H1 (cell line): Measurements from ENCODE around the gene SGMS1. TPM values are rescaled to one million over a fixed set of nuclear protein-coding genes. Genes with fewer than 3 reads are reported as not detected.
A peak's percentile ranks its signal among the peaks of the same experiment; 100 is the strongest.

Experiments used
- CTCF ChIA-PET: fragments of 300-600 bp; sonication (Branson Sonifier 250); formaldehyde crosslinking; loops from one replicate; lab custom pipeline; 2021; ENCODE audit not compliant: partially characterized antibody; lab: Charles Lee
- POLR2A ChIA-PET: fragments of 300-600 bp; sonication (Branson Sonifier 250); formaldehyde crosslinking; loops from one replicate; lab custom pipeline; 2021; ENCODE audit warnings: inconsistent platforms; ENCODE audit not compliant: partially characterized antibody; lab: Charles Lee
- DNase-seq, 2 experiments: peaks; one replicate each; pipeline versions ENCODE4 v3.0.0 to v3.0.0-alpha.2; 2010 to 2022; ENCODE audit warnings: low spot score in 2 of 2, low read depth in 1 of 2, mixed read lengths in 1 of 2
- FAIRE-seq: peaks from 2 replicates; lab custom pipeline; 2011; peaks lifted over from hg19 to GRCh38; lab: Jason Lieb, UNC
- H2AFZ ChIP-seq: 2 replicates; pipeline ENCODE4 v1.8.1; 2012; ENCODE audit warnings: low read length, inconsistent platforms
- H2AK5ac ChIP-seq: 2 replicates; pipeline ENCODE4 v1.6.1; 2013; ENCODE audit warnings: low read depth, low read length
- H2BK120ac ChIP-seq: replicated peaks from 2 replicates; pipeline ENCODE3; 2013; ENCODE audit warnings: low read depth, low read length, inconsistent platforms
- H2BK12ac ChIP-seq: 2 replicates; pipeline ENCODE4 v1.6.1; 2013; ENCODE audit warnings: low read depth, low read length
- H2BK15ac ChIP-seq: 2 replicates; pipeline ENCODE4 v1.6.1; 2013; ENCODE audit warnings: low read length
- H2BK20ac ChIP-seq: 2 replicates; pipeline ENCODE4 v1.6.1; 2013; ENCODE audit warnings: low read length
- H2BK5ac ChIP-seq: 2 replicates; pipeline ENCODE4 v1.6.1; 2013; ENCODE audit warnings: low read depth, low read length
- H3K14ac ChIP-seq: 2 replicates; pipeline ENCODE4 v1.6.1; 2013; ENCODE audit warnings: inconsistent platforms; ENCODE audit not compliant: insufficient read length
- H3K18ac ChIP-seq: 2 replicates; pipeline ENCODE4 v1.6.1; 2013; ENCODE audit warnings: low read length; ENCODE audit errors: extremely low read depth
- H3K23ac ChIP-seq: 2 replicates; pipeline ENCODE4 v1.6.1; 2013; ENCODE audit warnings: inconsistent platforms; ENCODE audit not compliant: insufficient read length
- H3K23me2 ChIP-seq: 2 replicates; pipeline ENCODE4 v1.6.1; 2013; ENCODE audit warnings: low read depth, low read length
- H3K27ac ChIP-seq: 2 replicates; pipeline ENCODE4 v1.6.1; 2011; ENCODE audit warnings: low read depth, low read length, inconsistent platforms
- H3K27me3 ChIP-seq, 4 experiments: replicated peaks in 1 of 4; 1 replicate in 1 of 4; 2 replicates in 3 of 4; pipeline versions ENCODE4 v1.6.1 to v1.8.1; 2011 to 2013; ENCODE audit warnings: low read length in 3 of 4, mild to moderate bottlenecking in 3 of 4, inconsistent platforms in 2 of 4, mixed read lengths in 2 of 4, moderate library complexity in 1 of 4; ENCODE audit not compliant: control insufficient read depth in 3 of 4, insufficient read depth in 3 of 4; ENCODE audit errors: extremely low read depth in 1 of 4
- H3K36me3 ChIP-seq, 4 experiments: 2 replicates each; pipeline versions ENCODE4 v1.6.1 to v1.8.1; 2011 to 2013; ENCODE audit warnings: mild to moderate bottlenecking in 4 of 4, low read length in 3 of 4, moderate library complexity in 2 of 4, control low read depth in 1 of 4, inconsistent platforms in 1 of 4; ENCODE audit not compliant: insufficient read depth in 4 of 4, control insufficient read depth in 2 of 4
- H3K4ac ChIP-seq: replicated peaks from 2 replicates; pipeline ENCODE3; 2013; ENCODE audit warnings: low read length, low read depth, mixed read lengths, inconsistent platforms; ENCODE audit not compliant: insufficient read length
- H3K4me1 ChIP-seq, 4 experiments: replicated peaks in 1 of 4; 1 replicate in 1 of 4; 2 replicates in 3 of 4; pipeline versions ENCODE4 v1.6.1 to v1.8.1; 2011 to 2013; ENCODE audit warnings: low read length in 3 of 4, inconsistent platforms in 2 of 4, mixed read lengths in 1 of 4; ENCODE audit not compliant: insufficient read depth in 4 of 4, control insufficient read depth in 3 of 4
- H3K4me2 ChIP-seq, 2 experiments: 2 replicates each; pipeline versions ENCODE4 v1.6.1 to v1.8.1; 2011 to 2013; ENCODE audit warnings: low read depth in 2 of 2, low read length in 2 of 2, control low read depth in 1 of 2, inconsistent platforms in 1 of 2, mild to moderate bottlenecking in 1 of 2; ENCODE audit not compliant: insufficient read depth in 1 of 2
- H3K4me3 ChIP-seq, 4 experiments: fragments of 200-600, 300-600 bp in 1 of 4; sonication (generic), shearing (Covaris generic), sonication (Bioruptor Twin) in 1 of 4; 2 replicates each; pipeline versions ENCODE4 v1.5.1 to v1.8.1; 2011 to 2016; ENCODE audit warnings: low read length in 4 of 4, low read depth in 3 of 4, control low read depth in 2 of 4, inconsistent platforms in 2 of 4, mild to moderate bottlenecking in 2 of 4, mixed read lengths in 1 of 4, moderate library complexity in 1 of 4; ENCODE audit not compliant: insufficient read depth in 2 of 4; ENCODE audit errors: extremely low read depth in 1 of 4
- H3K56ac ChIP-seq: replicated peaks from 2 replicates; pipeline ENCODE3; 2013; ENCODE audit warnings: low read depth, mild to moderate bottlenecking, mixed read lengths, low read length, inconsistent platforms; ENCODE audit not compliant: insufficient read length
- H3K79me1 ChIP-seq: 2 replicates; pipeline ENCODE4 v1.6.1; 2013; ENCODE audit warnings: low read depth, low read length, control low read depth
- H3K79me2 ChIP-seq, 2 experiments: 2 replicates each; pipeline versions ENCODE4 v1.6.1 to v1.8.1; 2012 to 2013; ENCODE audit warnings: low read length in 2 of 2, mild to moderate bottlenecking in 2 of 2, inconsistent platforms in 1 of 2; ENCODE audit not compliant: insufficient read depth in 2 of 2, control insufficient read depth in 1 of 2
- H3K9ac ChIP-seq, 4 experiments: replicated peaks in 1 of 4; 1 replicate in 1 of 4; 2 replicates in 3 of 4; pipeline versions ENCODE4 v1.6.1 to v1.8.1; 2011 to 2013; ENCODE audit warnings: low read depth in 3 of 4, low read length in 3 of 4, control low read depth in 2 of 4, mild to moderate bottlenecking in 2 of 4, moderate library complexity in 2 of 4, inconsistent platforms in 1 of 4; ENCODE audit errors: extremely low read depth in 1 of 4
- H3K9me3 ChIP-seq, 2 experiments: 2 replicates each; pipeline versions ENCODE4 v1.6.1 to v1.8.1; 2012 to 2013; ENCODE audit warnings: mild to moderate bottlenecking in 2 of 2, moderate library complexity in 2 of 2, control low read depth in 1 of 2, inconsistent platforms in 1 of 2, low read depth in 1 of 2, low read length in 1 of 2, mixed read lengths in 1 of 2; ENCODE audit not compliant: insufficient read depth in 2 of 2
- H4K20me1 ChIP-seq, 2 experiments: replicated peaks in 1 of 2; 2 replicates each; pipeline versions ENCODE3 to v1.8.1; 2011 to 2013; ENCODE audit warnings: inconsistent platforms in 2 of 2, low read length in 2 of 2, mild to moderate bottlenecking in 1 of 2; ENCODE audit not compliant: insufficient read depth in 2 of 2, control insufficient read depth in 1 of 2
- H4K5ac ChIP-seq: 2 replicates; pipeline ENCODE4 v1.6.1; 2013; ENCODE audit warnings: low read length, low read depth, mixed read lengths, inconsistent platforms; ENCODE audit not compliant: insufficient read length
- H4K8ac ChIP-seq: 2 replicates; pipeline ENCODE4 v1.8.0; 2013; ENCODE audit warnings: mild to moderate bottlenecking, moderate library complexity, low read length, inconsistent platforms; ENCODE audit not compliant: insufficient read depth; ENCODE audit errors: extremely low read depth
- H4K91ac ChIP-seq: replicated peaks from 2 replicates; pipeline ENCODE3; 2013; ENCODE audit warnings: low read length, mixed read lengths, inconsistent platforms; ENCODE audit not compliant: insufficient read length
- EP300 ChIP-seq, 2 experiments: IDR thresholded peaks; 1 replicate in 1 of 2; 2 replicates in 1 of 2; pipeline ENCODE4 v1.6.1; 2011 to 2012; ENCODE audit warnings: low read depth in 2 of 2, low read length in 2 of 2, mild to moderate bottlenecking in 2 of 2, borderline replicate concordance in 1 of 2, inconsistent platforms in 1 of 2, moderate library complexity in 1 of 2
- RAD21 ChIP-seq, 2 experiments: IDR thresholded peaks in 1 of 2; conservative IDR thresholded peaks in 1 of 2; 2 replicates each; pipeline ENCODE4 v1.6.1; 2011; ENCODE audit warnings: low read depth in 2 of 2, low read length in 2 of 2, improper control_type of control experiment in 1 of 2, inconsistent platforms in 1 of 2, mild to moderate bottlenecking in 1 of 2, moderate library complexity in 1 of 2
- SIN3A ChIP-seq, 2 experiments: IDR thresholded peaks in 1 of 2; conservative IDR thresholded peaks in 1 of 2; 2 replicates each; pipeline ENCODE4 v1.6.1; 2011 to 2012; ENCODE audit warnings: low read length in 2 of 2, improper control_type of control experiment in 1 of 2, low read depth in 1 of 2, mild to moderate bottlenecking in 1 of 2
- WGBS, 2 experiments: shearing (Covaris generic) in 1 of 2; methylation state at CpG; one replicate each; pipeline versions ENCODE4 v1.1.6 to v1.1.7; 2013 to 2015; ENCODE audit warnings: low lambda C conversion rate in 2 of 2, mixed read lengths in 2 of 2, inconsistent platforms in 1 of 2, low coverage in 1 of 2, missing lambda C conversion rate in 1 of 2; ENCODE audit not compliant: insufficient replicate concordance in 2 of 2, insufficient coverage in 1 of 2, insufficient read length in 1 of 2; ENCODE audit errors: extremely low coverage in 1 of 2, missing lambda C conversion rate in 1 of 2; 5-methylcytosine and 5-hydroxymethylcytosine counted together
- polyA plus RNA-seq, 7 experiments: library from polyadenylated mRNA; depleted of rRNA in 3 of 7; stranded (reverse) in 5 of 7; unstranded in 2 of 7; fragments of >200 nt in 5 of 7; fragments of 200-250 nt in 2 of 7; gene quantifications; 1 replicate in 5 of 7; 2 replicates in 1 of 7; 4 replicates in 1 of 7; pipeline versions ENCODE4 v1.2.1 to v1.2.3, GENCODE V29; 2011 to 2013; ENCODE audit warnings: missing spikeins in 2 of 7, mixed read lengths in 2 of 7
- total RNA-seq: library from RNA; stranded (reverse); fragmentation: NEBNext Ultra II Directional; extraction: Animal tissue kit (Norgen Biotek cat#: 25700); gene quantifications from 2 replicates; pipeline ENCODE4 v1.2.1, GENCODE V29; 2021
- TF ChIP-seq, protein P1 (sequence below), 3 experiments: IDR thresholded peaks; 1 replicate in 2 of 3; 2 replicates in 1 of 3; pipeline versions ENCODE4 v1.5.1 to v1.6.1; 2011; ENCODE audit warnings: low read length in 3 of 3, mild to moderate bottlenecking in 3 of 3, inconsistent platforms in 2 of 3, low read depth in 1 of 3, moderate library complexity in 1 of 3; ENCODE audit not compliant: insufficient read depth in 1 of 3; ENCODE audit errors: control extremely low read depth in 1 of 3

Gene SGMS1
- total and polyA plus RNA-seq, 2 of the 8 experiments (the other 6 are each of a cell fraction or from before 2014, with no cell fraction given), result 6.0 to 15.6 TPM

GRCh38 chr10:50563906-50564305 is 59.9 kb downstream of the SGMS1 start:
- Histone ChIP-seq H2BK5ac (0 out of 2 replicates have a peak overlapping the region, but pooled peaks have one; percentile 67), H2BK20ac (no peak overlapping the region), H3K14ac (no peak overlapping the region), H3K9ac (no peak overlapping the region), H3K4me1 (peaks cover 4 to 14% (median 11%) of the 10 kb centered on the region in 4 experiments), H2BK12ac (peak overlapping the region; percentile 18; the same call in 1 of the 2 replicates), H4K5ac (no peak overlapping the region), H3K4me2 (no peak overlapping the region), H4K20me1 (no peaks in the 10 kb centered on the region), H3K56ac (no peak overlapping the region), H3K36me3 (no peaks in the 10 kb centered on the region), H3K23me2 (no peaks in the 10 kb centered on the region), H3K79me2 (peaks cover 0 to 33% of the 10 kb centered on the region in 2 experiments; a peak in 2 of 4 replicates), H3K18ac (peak overlapping the region; percentile 4; the same call in 1 of the 2 replicates), H2BK120ac (no peak overlapping the region), H3K27ac (0 out of 2 replicates have a peak overlapping the region, but pooled peaks have one; percentile 52), H3K27me3 (no peaks in the 10 kb centered on the region), H3K4me3 (no peak overlapping the region), H3K79me1 (0 out of 2 replicates have a peak, but pooled peaks cover 5% of the 10 kb centered on the region), H4K8ac (no peak overlapping the region), H3K4ac (no peak overlapping the region), H2BK15ac (no peak overlapping the region), H3K23ac (no peak overlapping the region), H3K9me3 (no peaks in the 10 kb centered on the region), H2AFZ (no peak overlapping the region), H4K91ac (no peak overlapping the region), H2AK5ac (0 out of 2 replicates have a peak overlapping the region, but pooled peaks have one; percentile 32)
- DNase-seq (peak in 1 of 2 experiments; percentile 29), FAIRE-seq (no peak)
- ChIA-PET CTCF (interaction anchor here (0.6 kb wide), 1 partner anchor 32 kb away, joined by 3 read pairs; no protein-coding TSS in a partner anchor), POLR2A (interaction anchor here (0.7 kb wide), 1 partner anchor 58 kb away, joined by 3 read pairs; no protein-coding TSS in a partner anchor)
- 65% methylated on average over 5 of the region's 5 CpGs; no CpG with 5 or more reads in 1 of the 2 experiments for WGBS, 2 experiments
- 0 out of 4 replicates have a peak, but pooled peaks of 1 of the 2 experiments have one; percentile 43 for TF ChIP-seq SIN3A (conservative IDR thresholded peaks at IDR 0.05 in 1 of 2, IDR thresholded peaks at IDR 0.05 in 1 of 2; ENCODE audit: low read depth in 1 of 2, low read length in 2 of 2)
- TF ChIP-seq, protein P1, sequence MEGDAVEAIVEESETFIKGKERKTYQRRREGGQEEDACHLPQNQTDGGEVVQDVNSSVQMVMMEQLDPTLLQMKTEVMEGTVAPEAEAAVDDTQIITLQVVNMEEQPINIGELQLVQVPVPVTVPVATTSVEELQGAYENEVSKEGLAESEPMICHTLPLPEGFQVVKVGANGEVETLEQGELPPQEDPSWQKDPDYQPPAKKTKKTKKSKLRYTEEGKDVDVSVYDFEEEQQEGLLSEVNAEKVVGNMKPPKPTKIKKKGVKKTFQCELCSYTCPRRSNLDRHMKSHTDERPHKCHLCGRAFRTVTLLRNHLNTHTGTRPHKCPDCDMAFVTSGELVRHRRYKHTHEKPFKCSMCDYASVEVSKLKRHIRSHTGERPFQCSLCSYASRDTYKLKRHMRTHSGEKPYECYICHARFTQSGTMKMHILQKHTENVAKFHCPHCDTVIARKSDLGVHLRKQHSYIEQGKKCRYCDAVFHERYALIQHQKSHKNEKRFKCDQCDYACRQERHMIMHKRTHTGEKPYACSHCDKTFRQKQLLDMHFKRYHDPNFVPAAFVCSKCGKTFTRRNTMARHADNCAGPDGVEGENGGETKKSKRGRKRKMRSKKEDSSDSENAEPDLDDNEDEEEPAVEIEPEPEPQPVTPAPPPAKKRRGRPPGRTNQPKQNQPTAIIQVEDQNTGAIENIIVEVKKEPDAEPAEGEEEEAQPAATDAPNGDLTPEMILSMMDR (IDR thresholded peaks at IDR 0.05; ENCODE audit: control extremely low read depth in 1 of 3, insufficient read depth in 1 of 3, low read depth in 1 of 3, low read length in 3 of 3), result peak; percentile 21 to 36 (median 28)
- no peak for TF ChIP-seq EP300 (IDR thresholded peaks at IDR 0.05; ENCODE audit: borderline replicate concordance in 1 of 2, low read depth in 2 of 2, low read length in 2 of 2)
- TF ChIP-seq RAD21 (IDR thresholded peaks at IDR 0.05 in 1 of 2, conservative IDR thresholded peaks at IDR 0.05 in 1 of 2; ENCODE audit: low read depth in 2 of 2, low read length in 2 of 2), result peak; percentile 22 to 29; a peak in 2 of 4 replicates
